Endothelial cell of umbilical vein (primary cell): Measurements from ENCODE around the gene SLC7A8. TPM values are rescaled to one million over a fixed set of nuclear protein-coding genes. Genes with fewer than 3 reads are reported as not detected.

ENCODE experiments used
- BruUV-seq: library from RNA; stranded (reverse); fragments of 400-500 nt; replicated peaks from 2 replicates; lab custom pipeline; 2021; lab: Mats Ljungman, UMichigan
- CTCF ChIA-PET: fragments of 300-600, 350-600 bp; sonication (Branson Sonifier 250); formaldehyde crosslinking; loops from one replicate; lab custom pipeline; 2021; ENCODE audit warnings: antibody characterized with exemption, inconsistent platforms; lab: Charles Lee
- POLR2A ChIA-PET: fragments of 300-600, 350-600 bp; sonication (Branson Sonifier 250); formaldehyde crosslinking; loops from one replicate; lab custom pipeline; 2021; ENCODE audit warnings: antibody characterized with exemption, inconsistent platforms; lab: Charles Lee
- DNase-seq: peaks from one replicate; pipeline ENCODE4 v3.0.0-alpha.2; 2011; ENCODE audit warnings: low read depth, low spot score
- FAIRE-seq: peaks from 2 replicates; lab custom pipeline; 2011; peaks lifted over from hg19 to GRCh38; lab: Jason Lieb, UNC
- H2AFZ ChIP-seq: 2 replicates; pipeline ENCODE4 v1.6.0; 2012; ENCODE audit warnings: low read depth, low read length, control low read depth, inconsistent platforms
- H3K27ac ChIP-seq: 2 replicates; pipeline ENCODE4 v1.5.1; 2011; ENCODE audit warnings: low read depth, mild to moderate bottlenecking, control low read depth, low read length, moderate library complexity; ENCODE audit not compliant: insufficient read depth
- H3K27me3 ChIP-seq, 2 experiments: 2 replicates each; pipeline versions ENCODE4 v1.6.0 to v1.6.1; 2011; ENCODE audit warnings: low read length in 2 of 2, mixed read lengths in 1 of 2; ENCODE audit not compliant: control insufficient read depth in 2 of 2, insufficient read depth in 2 of 2
- H3K36me3 ChIP-seq, 2 experiments: 2 replicates in 1 of 2; 3 replicates in 1 of 2; pipeline ENCODE4 v1.5.1; 2011; ENCODE audit warnings: low read length in 2 of 2, mild to moderate bottlenecking in 1 of 2, moderate library complexity in 1 of 2; ENCODE audit not compliant: control insufficient read depth in 2 of 2, insufficient read depth in 2 of 2; ENCODE audit errors: extremely low read depth in 1 of 2
- H3K4me1 ChIP-seq: 3 replicates; pipeline ENCODE4 v1.5.1; 2011; ENCODE audit warnings: mild to moderate bottlenecking, low read length; ENCODE audit not compliant: control insufficient read depth, insufficient read depth; ENCODE audit errors: extremely low read depth
- H3K4me2 ChIP-seq: 2 replicates; pipeline ENCODE4 v1.6.1; 2011; ENCODE audit warnings: low read length, control low read depth, mixed read lengths; ENCODE audit not compliant: insufficient read depth
- H3K4me3 ChIP-seq, 3 experiments: fragments of 200-600 bp in 1 of 3; sonication (generic), shearing (Covaris generic) in 1 of 3; replicated peaks in 1 of 3; 2 replicates each; pipeline ENCODE4 v1.5.1; 2011 to 2016; ENCODE audit warnings: control low read depth in 3 of 3, low read length in 3 of 3, mild to moderate bottlenecking in 2 of 3, inconsistent platforms in 1 of 3, low read depth in 1 of 3, moderate library complexity in 1 of 3; ENCODE audit not compliant: insufficient read depth in 1 of 3
- H3K79me2 ChIP-seq: 2 replicates; pipeline ENCODE4 v1.6.0; 2012; ENCODE audit warnings: low read length, inconsistent platforms; ENCODE audit not compliant: control insufficient read depth, insufficient read depth
- H3K9ac ChIP-seq: replicated peaks from 2 replicates; pipeline ENCODE3; 2011; ENCODE audit warnings: low read length, control low read depth; ENCODE audit not compliant: insufficient read depth; ENCODE audit errors: extremely low read depth
- H3K9me1 ChIP-seq: replicated peaks from 3 replicates; pipeline ENCODE4 v1.6.0; 2011; ENCODE audit warnings: mild to moderate bottlenecking, low read length; ENCODE audit not compliant: control insufficient read depth, insufficient read depth; ENCODE audit errors: extremely low read depth
- H3K9me3 ChIP-seq: replicated peaks from 2 replicates; pipeline ENCODE4 v1.5.1; 2012; ENCODE audit warnings: low read length, inconsistent platforms; ENCODE audit not compliant: control insufficient read depth, insufficient read depth
- H4K20me1 ChIP-seq: replicated peaks from 2 replicates; pipeline ENCODE3; 2011; ENCODE audit warnings: mild to moderate bottlenecking, low read length; ENCODE audit not compliant: control insufficient read depth, insufficient read depth; ENCODE audit errors: extremely low read depth
- CTCF ChIP-seq, 2 donors: IDR thresholded peaks; 1 replicate in 1 of 2; 2 replicates in 1 of 2; pipeline ENCODE4 v1.5.1; 2011; ENCODE audit warnings: low read length in 2 of 2, mild to moderate bottlenecking in 2 of 2, moderate library complexity in 2 of 2, control low read depth in 1 of 2, inconsistent platforms in 1 of 2, low read depth in 1 of 2; ENCODE audit not compliant: insufficient read depth in 1 of 2; ENCODE audit errors: extremely low read depth in 1 of 2
- EZH2 ChIP-seq: IDR thresholded peaks from 2 replicates; pipeline ENCODE4 v1.6.1; 2012; ENCODE audit warnings: borderline replicate concordance, low read depth, mild to moderate bottlenecking, moderate library complexity, low read length, inconsistent platforms; ENCODE audit not compliant: severe bottlenecking
- FOS ChIP-seq: IDR thresholded peaks from 2 replicates; pipeline ENCODE4 v1.6.1; 2011; ENCODE audit warnings: mild to moderate bottlenecking, low read length, moderate library complexity, borderline replicate concordance; ENCODE audit not compliant: insufficient read depth
- GATA2 ChIP-seq: IDR thresholded peaks from 2 replicates; pipeline ENCODE4 v1.7.0; 2011; ENCODE audit warnings: low read depth, mild to moderate bottlenecking, moderate library complexity, mixed read lengths, low read length; ENCODE audit not compliant: insufficient read length, insufficient read depth
- JUN ChIP-seq: IDR thresholded peaks from 2 replicates; pipeline ENCODE4 v1.6.1; 2011; ENCODE audit warnings: borderline replicate concordance, low read depth; ENCODE audit not compliant: insufficient read length, insufficient read depth
- MAX ChIP-seq: IDR thresholded peaks from 2 replicates; pipeline ENCODE4 v1.6.1; 2011; ENCODE audit not compliant: insufficient read depth, insufficient read length
- MYC ChIP-seq: IDR thresholded peaks from one replicate; pipeline ENCODE4 v1.6.1; 2011; ENCODE audit warnings: mild to moderate bottlenecking, low read depth, low read length
- POLR2A ChIP-seq: IDR thresholded peaks from 2 replicates; pipeline ENCODE4 v1.6.1; 2012; ENCODE audit warnings: low read depth, mild to moderate bottlenecking, control low read depth, low read length
- POLR2AphosphoS5 ChIP-seq: IDR thresholded peaks from 2 replicates; pipeline ENCODE4 v1.6.1; 2012; ENCODE audit warnings: low read depth, mild to moderate bottlenecking, control low read depth, low read length, moderate library complexity; ENCODE audit not compliant: insufficient read depth
- dilution Hi-C: fragments of 300-500 bp; cut with MboI; formaldehyde crosslinking; loops from one replicate; pipeline ENCODE4 v1.15.0; 2019; ENCODE audit warnings: low sequenced_read_pairs; ENCODE audit not compliant: extremely low pct_ligation_motif_present
- intact Hi-C: fragments of 100-400 bp; cut with micrococcal nuclease; formaldehyde crosslinking; loops from one replicate; pipeline ENCODE4 v1.10.0; 2022
- polyA plus RNA-seq, 4 experiments: library from polyadenylated mRNA; depleted of rRNA in 3 of 4; stranded (reverse) in 3 of 4; unstranded in 1 of 4; fragments of >200 nt; gene quantifications; 2 replicates each; pipeline versions ENCODE4 v1.2.1 to v1.2.3, GENCODE V29; 2011 to 2012; ENCODE audit warnings: missing spikeins in 1 of 4
- total RNA-seq: library from RNA; stranded (reverse); gene quantifications from 2 replicates; pipeline ENCODE4 v1.2.3, GENCODE V29; 2021

Gene SLC7A8
- total and polyA plus RNA-seq, 2 donors (not counting 3 experiments of a cell fraction or from before 2014, with no cell fraction given), result 0.76 to 1.1 TPM

GRCh38 chr14:23093104-23093503, 90.4 kb downstream of the SLC7A8 start:
- Histone ChIP-seq H4K20me1 (peaks cover 4% of the 10 kb centered on the region), H3K9me1 (no peaks in the 10 kb centered on the region), H3K9ac (no peak overlapping the region), H2AFZ (no peak overlapping the region), H3K9me3 (no peaks in the 10 kb centered on the region), H3K27ac (no peak overlapping the region), H3K36me3 (peaks cover 12 to 33% of the 10 kb centered on the region in 2 experiments), H3K4me1 (peaks cover 36% of the 10 kb centered on the region), H3K4me3 (no peak overlapping the region), H3K4me2 (peak overlapping the region; percentile 99), H3K79me2 (peaks cover 75% of the 10 kb centered on the region), H3K27me3 (no peaks in the 10 kb centered on the region)
- dilution Hi-C loops (no loop called here), intact Hi-C loops (no loop called here)
- ChIA-PET CTCF (interaction anchor here (1.2 to 4.6 kb wide), 4 partner anchors 12 to 25 kb away, joined by 4 to 43 read pairs (median 18); no protein-coding TSS in a partner anchor), POLR2A (no interaction called here)
- no peak for DNase-seq
- FAIRE-seq, result no peak
- BruUV-seq, result TSS peak; percentile 31
- TF ChIP-seq CTCF (IDR thresholded peaks at IDR 0.05; ENCODE audit: extremely low read depth in 1 of 2, insufficient read depth in 1 of 2, low read depth in 1 of 2, low read length in 2 of 2), result no peak
- no peak for TF ChIP-seq POLR2A
- no peak for TF ChIP-seq MYC
- TF ChIP-seq MAX, result no peak
- TF ChIP-seq POLR2AphosphoS5, result no peak
- TF ChIP-seq FOS, result no peak
- no peak for TF ChIP-seq JUN
- TF ChIP-seq GATA2, result no peak
- no peak for TF ChIP-seq EZH2
